AG04450 (cell line): ENCODE measurements around the gene SLC16A2. TPM values are rescaled to one million over a fixed set of nuclear protein-coding genes. Genes with fewer than 3 reads are reported as not detected.
"Not testable (repeated sequence)": the region's sequence is repeated elsewhere in the genome, so short reads cannot be mapped to it uniquely, and the experiment has no call there.

Experiments used
- CTCF ChIA-PET: fragments of 300-600, 350-600 bp; formaldehyde crosslinking; extraction: SDS; loops from one replicate; lab custom pipeline; 2022; ENCODE audit warnings: antibody characterized with exemption, inconsistent platforms; lab: Charles Lee
- POLR2A ChIA-PET: fragments of 350-600 bp; formaldehyde crosslinking; extraction: SDS; loops from one replicate; lab custom pipeline; 2021; ENCODE audit warnings: antibody characterized with exemption, inconsistent platforms; lab: Yijun Ruan, JAX
- DNase-seq: peaks from one replicate; pipeline ENCODE4 v3.0.0-alpha.2; 2011; ENCODE audit warnings: low read depth, low spot score
- H3K27ac ChIP-seq: one replicate; pipeline ENCODE4 v1.5.1; 2012; ENCODE audit warnings: low read depth, low read length, control low read depth
- H3K27me3 ChIP-seq: one replicate; pipeline ENCODE4 v1.6.0; 2012; ENCODE audit warnings: low read length; ENCODE audit not compliant: control insufficient read depth, insufficient read depth
- H3K4me3 ChIP-seq: 2 replicates; pipeline ENCODE4 v1.5.1; 2011; ENCODE audit warnings: mild to moderate bottlenecking, low read depth, low read length, control low read depth
- H3K9me3 ChIP-seq: 2 replicates; pipeline ENCODE4 v1.5.1; 2012; ENCODE audit warnings: low read length; ENCODE audit not compliant: control insufficient read depth, insufficient read depth
- CTCF ChIP-seq: IDR thresholded peaks from 2 replicates; pipeline ENCODE4 v1.5.1; 2011; ENCODE audit warnings: low read depth, low read length, control low read depth, inconsistent platforms
- polyA plus RNA-seq: library from polyadenylated mRNA; depleted of rRNA; stranded (reverse); fragments of >200 nt; gene quantifications from 2 replicates; pipeline ENCODE4 v1.2.3, GENCODE V29; 2011

The SLC16A2 gene
- polyA plus RNA-seq, 1 experiment: 42.6 TPM

- no peak overlapping the region for H3K27ac ChIP-seq
- no peak for TF ChIP-seq CTCF
- no peaks in the 10 kb centered on the region for H3K27me3 ChIP-seq
- no peak overlapping the region for H3K4me3 ChIP-seq
- CTCF ChIA-PET: interaction anchor here (0.6 to 0.7 kb wide), 2 partner anchors 12 to 596 kb away, joined by 4 to 8 read pairs; no protein-coding TSS in a partner anchor
- H3K9me3 ChIP-seq: no peaks in the 10 kb centered on the region
- POLR2A ChIA-PET: no interaction called here
- no peak for DNase-seq
Observed at GRCh38 chrX:74453178-74453577, 31.9 kb downstream of the SLC16A2 start.

- POLR2A ChIA-PET, DNase-seq, H3K9me3 ChIP-seq, H3K27ac ChIP-seq, H3K27me3 ChIP-seq, H3K4me3 ChIP-seq, CTCF ChIA-PET: not testable (repeated sequence)
Observed at GRCh38 chrX:74454233-74454632, 32.9 kb downstream of the SLC16A2 start.

GRCh38 chrX:74458736-74459135 lies 37.4 kb downstream of the SLC16A2 start:
- TF ChIP-seq CTCF: no peak
- POLR2A ChIA-PET: no interaction called here

GRCh38 chrX:74461384-74461783 lies 40.1 kb downstream of the SLC16A2 start:
- no peak overlapping the region for H3K4me3 ChIP-seq
- H3K27me3 ChIP-seq: no peaks in the 10 kb centered on the region
- no peaks in the 10 kb centered on the region for H3K9me3 ChIP-seq
- DNase-seq: no peak
- ChIA-PET POLR2A (no interaction called here), CTCF (interaction anchor here (1.3 kb wide), 1 partner anchor 78 kb away, joined by 3 read pairs; no protein-coding TSS in a partner anchor)
- TF ChIP-seq CTCF: no peak
- no peak overlapping the region for H3K27ac ChIP-seq

More at GRCh38 chrX:74458736-74459135, 37.4 kb downstream of the SLC16A2 start:
- H3K27me3 ChIP-seq: no peaks in the 10 kb centered on the region
- no peak overlapping the region for H3K4me3 ChIP-seq
- DNase-seq: no peak
- CTCF ChIA-PET: no interaction called here
- no peak overlapping the region for H3K27ac ChIP-seq
- H3K9me3 ChIP-seq: no peaks in the 10 kb centered on the region

GRCh38 chrX:74464722-74465121 lies 43.4 kb downstream of the SLC16A2 start:
- Histone ChIP-seq H3K27me3 (no peaks in the 10 kb centered on the region), H3K9me3 (no peaks in the 10 kb centered on the region), H3K27ac (no peak overlapping the region), H3K4me3 (no peak overlapping the region)
- no peak for TF ChIP-seq CTCF
- CTCF ChIA-PET: no interaction called here
- POLR2A ChIA-PET: no interaction called here
- DNase-seq: no peak
